Measurements from ENCODE around the gene CD300C.
"Not testable (repeated sequence)": the region's sequence is repeated elsewhere in the genome, so short reads cannot be mapped to it uniquely, and the experiment has no call there.

Gene CD300C

DNA sequence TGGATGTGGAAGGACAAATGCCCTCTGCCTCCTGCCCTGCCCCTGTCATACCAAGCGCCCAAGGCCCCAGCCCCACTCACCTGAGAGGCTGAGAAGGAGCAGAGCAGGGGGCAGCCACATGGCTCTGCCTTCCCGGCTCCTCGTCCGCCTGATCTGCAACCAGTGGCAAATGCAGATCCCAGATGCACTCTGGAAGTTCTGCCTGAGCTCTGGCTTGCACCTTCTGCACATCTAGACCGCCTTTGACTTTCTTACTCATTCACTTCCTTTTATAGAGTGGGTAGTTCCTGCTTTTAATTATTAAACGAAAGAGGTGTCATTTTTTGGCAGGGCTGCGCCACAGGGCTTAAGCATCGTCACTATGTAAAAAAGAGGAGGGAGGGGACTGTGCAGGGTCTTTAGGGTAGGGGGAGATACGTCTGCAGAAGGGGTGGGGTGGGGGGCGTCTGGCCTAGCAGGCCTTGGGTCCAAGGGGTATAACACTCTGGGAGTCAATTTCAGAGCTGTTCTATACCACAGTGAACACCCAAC lies 14.6 kb downstream of the CD300C start, which contains the start of gene CD300LB:
Gene CD300LB (minus strand): TSS at position 245 of the 531 bp plus-strand sequence. CDS start 125 bp downstream, at position 120.
- DNase-seq (ENCODE audit: low read depth), result no peak

DNA sequence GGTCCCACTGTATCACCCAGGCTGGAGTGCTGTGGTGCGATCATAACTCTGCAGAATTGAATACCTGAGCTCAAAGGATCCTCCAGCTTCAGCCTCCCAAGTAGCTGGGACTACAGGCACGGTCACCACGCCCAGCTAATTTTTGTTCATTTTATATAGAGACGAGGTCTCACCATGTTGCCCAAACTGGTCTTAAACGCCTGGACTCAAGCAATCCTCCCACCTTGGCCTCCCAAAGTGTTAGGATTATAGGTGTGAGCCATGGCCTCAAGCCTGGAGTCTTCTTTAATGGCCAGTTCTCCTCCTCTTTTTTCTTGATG lies 15.1 kb downstream of the CD300C start:
- DNase-seq (ENCODE audit: low read depth), result no peak

DNA sequence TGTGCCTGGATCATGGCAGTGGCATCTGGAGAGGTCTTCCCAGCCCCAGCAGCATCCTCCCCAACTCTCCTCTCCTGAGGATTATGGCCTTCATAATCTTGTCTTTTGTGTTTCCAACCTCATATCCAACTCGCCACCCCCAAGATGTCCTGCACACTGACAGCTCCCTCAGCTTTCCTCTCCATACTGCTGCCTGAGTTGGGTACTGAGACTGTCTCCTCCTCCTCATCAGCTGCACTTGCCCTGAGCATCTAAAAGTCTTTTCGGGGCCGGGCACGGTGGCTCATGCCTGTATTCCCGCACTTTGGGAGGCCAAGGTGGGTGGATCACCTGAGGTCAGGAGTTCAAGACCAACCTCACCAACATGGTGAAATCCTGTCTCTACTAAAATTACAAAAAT lies 16.7 kb downstream of the CD300C start:
- no peak for DNase-seq (ENCODE audit: low read depth)

GRCh38 chr17:74528491-74529199 lies 17.3 kb downstream of the CD300C start:
- no peak for DNase-seq (ENCODE audit: low read depth)

GRCh38 chr17:74527756-74528155 lies 18.2 kb downstream of the CD300C start:
- no peak for DNase-seq (ENCODE audit: low read depth)

DNA sequence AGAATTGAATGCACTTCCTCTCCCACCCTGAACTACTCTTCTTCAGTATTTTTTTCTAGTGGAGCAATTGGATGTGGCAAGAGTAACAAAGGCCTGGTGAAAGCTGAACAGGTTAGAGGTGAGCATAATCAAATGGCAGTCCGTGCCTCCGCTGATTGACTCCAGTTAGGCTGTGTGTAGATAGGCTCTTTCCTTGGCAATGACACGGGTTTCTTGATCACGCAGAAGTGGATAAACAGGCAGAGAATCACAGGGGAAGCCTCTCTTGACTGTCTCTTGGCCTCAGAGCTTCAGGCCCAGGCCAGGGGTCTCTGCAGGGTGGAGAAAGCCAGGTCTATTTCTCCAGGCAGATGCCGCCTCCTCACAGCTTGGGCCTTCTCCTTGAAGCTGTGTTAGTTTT lies 18.8 kb downstream of the CD300C start:
- no peak for DNase-seq (ENCODE audit: low read depth)

DNA sequence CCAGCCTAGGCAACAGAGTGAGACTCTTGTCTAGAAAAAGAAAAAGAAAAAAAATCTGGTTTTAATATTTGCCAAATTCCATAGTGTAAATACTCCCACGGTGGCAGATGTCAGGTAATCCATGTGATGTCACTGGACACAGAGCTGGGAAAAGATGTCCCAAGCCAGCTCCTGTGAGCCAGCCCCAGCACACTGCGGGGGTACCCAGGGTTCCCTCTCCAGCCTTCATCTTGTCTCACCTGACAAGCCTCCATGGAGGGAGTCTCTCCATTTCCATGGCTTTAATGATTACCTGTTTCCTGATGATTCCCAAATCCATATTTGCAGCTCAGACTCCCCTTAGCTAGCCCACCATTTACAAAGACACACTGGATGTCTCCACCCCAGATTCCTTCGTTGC lies 19.2 kb downstream of the CD300C start:
- DNase-seq (ENCODE audit: low read depth), result no peak

- DNase-seq (ENCODE audit: low read depth), result no peak
Observed at GRCh38 chr17:74525781-74526288, 20.1 kb downstream of the CD300C start.

- no peak for DNase-seq (ENCODE audit: low read depth)
Observed at GRCh38 chr17:74525465-74525725, 20.5 kb downstream of the CD300C start.

GRCh38 chr17:74524653-74525464 lies 21.1 kb downstream of the CD300C start:
- DNase-seq (ENCODE audit: low read depth), result no peak

DNA sequence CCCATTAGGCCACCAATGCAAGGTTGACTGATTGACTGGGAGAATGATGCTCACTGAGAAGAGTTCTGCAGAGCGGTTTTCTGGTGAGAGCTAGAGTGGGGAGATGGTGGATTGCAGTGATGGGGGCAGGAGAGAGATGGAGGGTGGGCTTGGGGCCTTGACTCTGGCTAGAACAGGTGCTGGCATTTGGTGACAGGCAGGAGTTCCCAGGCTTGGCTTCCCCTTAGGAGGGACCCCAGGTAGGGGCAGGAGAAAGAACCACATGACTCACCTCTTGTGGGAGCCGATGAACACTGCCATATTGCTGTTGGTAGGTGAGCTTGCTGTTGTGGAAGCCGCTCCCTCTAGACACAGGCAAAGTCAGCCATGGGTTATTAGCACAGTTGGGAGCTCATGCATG lies 22.6 kb downstream of the CD300C start:
- no peak for DNase-seq (ENCODE audit: low read depth)

GRCh38 chr17:74522381-74523105 lies 23.4 kb downstream of the CD300C start:
- no peak for DNase-seq (ENCODE audit: low read depth)

DNA sequence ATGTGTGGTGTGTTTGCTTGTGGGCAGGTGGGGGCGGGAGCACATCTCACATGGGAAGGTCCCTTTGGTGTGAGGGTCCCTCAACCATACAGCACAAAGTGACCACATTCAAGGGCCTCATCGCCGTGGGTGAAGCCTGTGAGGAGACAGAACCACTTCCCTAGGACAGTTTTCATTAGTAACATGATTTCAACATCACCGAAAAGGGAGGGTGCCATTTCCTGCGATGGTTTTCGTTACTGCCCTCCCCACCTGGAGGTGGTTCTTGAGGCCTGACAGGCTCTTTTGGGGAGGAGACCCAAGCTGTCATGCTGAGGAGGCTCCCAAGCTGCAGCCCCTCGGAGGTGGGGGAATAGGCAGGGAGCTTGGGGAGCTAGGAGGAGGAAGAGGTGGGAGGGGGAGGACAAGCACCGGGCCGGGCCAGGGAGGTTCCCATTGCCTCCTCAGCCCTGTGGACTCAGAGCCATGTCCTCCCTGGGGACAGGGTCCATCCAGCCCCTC lies 24.2 kb downstream of the CD300C start:
- DNase-seq (ENCODE audit: low read depth), result no peak

DNA sequence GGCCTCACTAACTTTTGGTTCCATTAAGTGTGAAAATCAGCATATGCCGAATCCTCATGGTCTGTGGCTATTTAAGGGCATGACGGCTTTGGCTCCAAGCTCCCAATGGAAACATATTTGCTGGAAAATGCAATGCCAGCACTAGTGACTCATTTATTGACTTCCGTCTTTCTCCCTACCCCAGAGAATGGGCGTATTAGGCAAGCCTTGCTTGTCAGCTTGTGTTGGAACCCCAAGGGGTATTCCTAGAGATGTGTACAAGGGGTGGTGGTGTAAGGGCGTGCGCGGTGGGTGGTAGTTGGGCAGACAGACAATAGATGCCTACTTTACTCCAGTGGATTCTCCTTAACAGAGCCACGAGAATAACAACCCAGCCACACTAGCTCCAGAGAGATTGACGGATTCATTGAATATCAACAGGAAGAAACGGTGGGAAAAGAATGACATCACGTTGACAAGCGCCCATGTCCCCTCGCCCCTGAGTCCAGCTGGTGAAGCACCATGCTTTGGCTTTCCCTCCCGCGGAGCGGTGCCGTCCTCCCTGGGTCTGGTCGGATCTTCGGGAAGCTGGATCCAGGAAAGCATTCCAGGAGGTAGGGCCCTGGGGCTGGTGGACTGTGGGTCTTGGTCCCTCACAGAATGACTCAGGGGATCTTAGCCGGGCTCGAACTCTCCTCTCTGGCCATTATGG lies 25.0 kb downstream of the CD300C start:
- no peak for DNase-seq (ENCODE audit: low read depth)

GRCh38 chr17:74520016-74520434 lies 25.9 kb downstream of the CD300C start:
- DNase-seq (ENCODE audit: low read depth), result no peak

GRCh38 chr17:74518413-74518981 lies 27.4 kb downstream of the CD300C start:
- DNase-seq (ENCODE audit: low read depth), result not testable (repeated sequence)

DNA sequence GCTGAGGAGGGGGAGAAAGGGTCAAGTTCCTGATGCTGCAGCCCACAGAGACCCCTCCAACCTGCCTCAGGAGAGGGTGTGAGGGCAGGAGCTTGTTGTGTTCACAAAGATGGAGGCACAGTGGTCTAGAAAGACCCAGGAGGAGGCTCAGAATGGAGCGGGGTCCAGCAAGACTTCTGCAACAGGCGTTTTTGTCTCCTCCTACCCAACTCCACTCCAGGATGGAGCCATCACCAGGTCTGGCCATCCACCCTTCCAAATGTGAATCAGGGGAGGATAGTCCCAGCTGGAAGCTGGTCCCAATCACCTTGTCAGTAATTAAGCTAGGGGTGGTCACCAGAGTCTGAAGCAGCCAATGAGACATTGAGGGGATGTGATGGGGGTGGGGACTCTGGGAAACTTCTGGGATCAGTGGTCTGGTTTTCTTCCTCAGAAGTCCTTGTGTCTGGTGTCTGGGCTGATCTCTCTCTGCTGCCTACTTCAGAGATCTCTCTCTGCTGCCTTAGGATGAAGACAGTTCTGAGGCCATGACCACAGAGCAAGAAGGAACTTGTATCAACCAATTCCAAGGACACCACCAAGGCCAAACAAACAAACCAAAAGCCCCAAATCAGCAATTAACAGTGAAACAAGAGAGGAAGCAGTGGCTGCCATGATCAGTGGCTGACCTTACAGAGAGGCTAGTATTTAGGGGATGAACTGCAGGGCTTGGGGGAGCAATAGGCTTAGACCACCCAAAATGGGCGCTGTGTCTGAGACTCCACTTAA lies 29.2 kb downstream of the CD300C start:
- no peak for DNase-seq (ENCODE audit: low read depth)

- DNase-seq (ENCODE audit: low read depth), result no peak
Observed at GRCh38 chr17:74515941-74516340, 30.0 kb downstream of the CD300C start.

- DNase-seq (ENCODE audit: low read depth), result no peak
Observed at GRCh38 chr17:74514632-74515334, 31.1 kb downstream of the CD300C start.

DNA sequence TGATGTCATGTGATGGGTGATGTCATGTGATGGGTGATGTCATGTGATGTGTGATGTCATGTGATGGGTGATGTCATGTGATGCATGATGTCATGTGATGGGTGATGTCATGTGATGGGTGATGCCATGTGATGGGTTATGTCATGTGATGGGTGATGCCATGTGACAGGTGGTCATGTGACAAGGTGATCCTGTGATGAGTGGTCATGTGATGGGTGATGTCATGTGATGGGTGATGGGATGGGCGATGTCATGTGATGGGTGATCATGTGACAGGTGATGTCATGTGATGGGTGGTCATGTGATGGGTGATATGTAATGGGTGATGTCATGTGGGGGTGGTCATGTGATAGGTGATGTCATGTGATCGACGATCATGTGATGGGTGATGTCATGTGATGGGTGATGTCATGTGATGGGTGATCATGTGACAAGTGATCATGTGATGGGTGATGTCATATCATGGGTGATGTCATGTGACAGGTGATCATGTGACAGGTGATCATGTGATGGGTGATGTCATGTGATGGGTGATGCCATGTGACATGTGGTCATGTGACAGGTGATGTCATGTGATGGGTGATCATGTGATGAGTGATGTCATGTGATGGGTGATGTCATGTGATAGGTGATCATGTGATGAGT lies 31.8 kb downstream of the CD300C start:
- DNase-seq (ENCODE audit: low read depth), result no peak
